ENCODE results near the gene F13A1.

- TF ChIP-seq CTCF (tag by site-specific recombination; IDR thresholded peaks at IDR 0.05) (no peak), SETDB1 (IDR thresholded peaks at IDR 0.05; ENCODE audit: insufficient read length, low read length) (no peak), YY1 (tag by site-specific recombination; IDR thresholded peaks at IDR 0.05) (no peak), AEBP2 (tag by site-specific recombination; IDR thresholded peaks at IDR 0.05; ENCODE audit: borderline replicate concordance) (no peak)
These were observed 196.7 kb downstream of the F13A1 start for GRCh38 chr6:6123803-6124202.
